GM10847 (cell line): ENCODE data around the gene ZFP92.

Source experiments
- POLR2A ChIP-seq: IDR thresholded peaks from 2 replicates; pipeline ENCODE4 v1.6.1; 2011; ENCODE audit not compliant: insufficient read length; ENCODE audit errors: extremely low read depth

The ZFP92 gene

GRCh38 chrX:153450949-153451277 lies 39.6 kb downstream of the ZFP92 start:
- TF ChIP-seq POLR2A, result no peak

- no peak for TF ChIP-seq POLR2A
Observed at GRCh38 chrX:153454901-153455550, 43.8 kb downstream of the ZFP92 start.

- no peak for TF ChIP-seq POLR2A
Observed at GRCh38 chrX:153455571-153455970, 44.3 kb downstream of the ZFP92 start.

GRCh38 chrX:153456161-153456560 lies 44.9 kb downstream of the ZFP92 start:
- no peak for TF ChIP-seq POLR2A

- no peak for TF ChIP-seq POLR2A
Observed at GRCh38 chrX:153456704-153457103, 45.4 kb downstream of the ZFP92 start.

GRCh38 chrX:153457136-153457825 lies 46.0 kb downstream of the ZFP92 start:
- TF ChIP-seq POLR2A, result no peak

GRCh38 chrX:153457827-153458466 lies 46.7 kb downstream of the ZFP92 start:
- no peak for TF ChIP-seq POLR2A

GRCh38 chrX:153458476-153458875 lies 47.2 kb downstream of the ZFP92 start:
- TF ChIP-seq POLR2A, result no peak

- TF ChIP-seq POLR2A, result no peak
Observed at GRCh38 chrX:153459986-153460385, 48.7 kb downstream of the ZFP92 start.

GRCh38 chrX:153460826-153461225 lies 49.6 kb downstream of the ZFP92 start:
- TF ChIP-seq POLR2A, result no peak
